Naive B cell (primary cell): ENCODE data around the gene COG6. TPM values are rescaled to one million over a fixed set of nuclear protein-coding genes. Genes with fewer than 3 reads are reported as not detected.

Source experiments
- ATAC-seq, 2 donors: fragments of 150-1000 bp; cut with Tn5 transposase; 2 replicates each; pipeline ENCODE4 v1.10.0; 2021; ENCODE audit warnings: low read depth in 2 of 2, mild to moderate bottlenecking in 2 of 2, moderate library complexity in 2 of 2
- DNase-seq: peaks from one replicate; pipeline ENCODE4 v3.0.0; 2022
- H3K27ac Mint-ChIP-seq, 6 donors: one replicate each; pipeline ENCODE4 v1.8.0; 2020 to 2022; ENCODE audit warnings: mild to moderate bottlenecking in 6 of 6, mixed read lengths in 6 of 6, moderate library complexity in 5 of 6, inconsistent platforms in 2 of 6
- H3K27me3 Mint-ChIP-seq, 3 donors: one replicate each; pipeline ENCODE4 v1.8.0; 2021 to 2022; ENCODE audit warnings: mixed read lengths in 3 of 3, mild to moderate bottlenecking in 1 of 3
- H3K36me3 Mint-ChIP-seq, 2 donors: one replicate each; pipeline ENCODE4 v1.8.0; 2020 to 2022; ENCODE audit warnings: mixed read lengths in 2 of 2, inconsistent platforms in 1 of 2, mild to moderate bottlenecking in 1 of 2
- H3K4me1 Mint-ChIP-seq, 3 donors: one replicate each; pipeline ENCODE4 v1.8.0; 2020 to 2022; ENCODE audit warnings: mixed read lengths in 3 of 3, inconsistent platforms in 1 of 3, mild to moderate bottlenecking in 1 of 3, moderate library complexity in 1 of 3
- H3K4me3 Mint-ChIP-seq, 8 donors: one replicate each; pipeline ENCODE4 v1.8.0; 2020 to 2022; ENCODE audit warnings: mild to moderate bottlenecking in 8 of 8, mixed read lengths in 8 of 8, moderate library complexity in 8 of 8, inconsistent platforms in 2 of 8
- H3K9me3 Mint-ChIP-seq, 7 donors: one replicate each; pipeline ENCODE4 v1.8.0; 2020 to 2022; ENCODE audit warnings: mixed read lengths in 7 of 7, mild to moderate bottlenecking in 5 of 7, inconsistent platforms in 2 of 7, moderate library complexity in 1 of 7
- polyA plus RNA-seq, 6 donors: library from polyadenylated mRNA; unstranded; fragments of 300-500 nt; fragmentation: Illumina TruSeq; gene quantifications; one replicate each; pipeline ENCODE4 v1.2.3, GENCODE V29; 2021; ENCODE audit warnings: low read depth in 6 of 6

Gene COG6
- polyA plus RNA-seq, 6 donors from 2014 or later = 14.9 to 20.3 (median 15.8) TPM

DNA sequence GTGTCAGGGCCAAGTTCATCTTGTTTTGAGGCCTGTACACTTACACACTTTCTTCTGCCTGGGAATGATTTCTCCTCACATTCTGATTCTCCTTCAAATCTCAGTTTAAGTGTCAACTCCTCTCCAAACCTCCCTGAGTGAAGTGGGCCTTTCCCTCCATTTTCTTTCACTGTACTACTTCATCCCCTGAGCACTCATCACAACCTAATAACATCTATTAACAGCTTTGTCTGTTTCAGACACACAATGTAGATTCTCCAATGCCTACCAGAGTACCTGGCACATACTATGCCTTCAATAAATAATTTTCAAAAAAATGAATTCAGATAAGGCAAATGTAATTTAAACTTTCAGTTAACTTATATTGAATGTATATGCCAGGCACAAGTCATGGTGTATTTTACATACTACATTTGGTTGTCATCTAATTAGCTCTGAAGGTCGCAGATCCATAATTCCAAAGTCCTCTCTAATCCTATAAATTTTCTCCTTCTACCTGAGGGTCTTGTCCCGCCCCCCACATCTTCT is 357 bp upstream of the COG6 start:
- ATAC-seq = peak; percentile 2 to 4

GRCh38 chr13:39656325-39656677 is 839 bp downstream of the COG6 start:
- Mint-ChIP-seq H3K9me3 (no peaks in the 10 kb centered on the region), H3K4me1 (peaks cover 22 to 34% (median 25%) of the 10 kb centered on the region in 3 donors), H3K27ac (peak overlapping the region; percentile 79 to 96 (median 94)), H3K27me3 (peaks cover 0 to 3% (median 2%) of the 10 kb centered on the region in 3 donors), H3K36me3 (peaks cover 6 to 8% of the 10 kb centered on the region in 2 donors), H3K4me3 (peak overlapping the region; percentile 87 to 98 (median 96))
- no peak for DNase-seq
- no peak for ATAC-seq

More for the DNA sequence above, 357 bp upstream of the COG6 start:
- DNase-seq = no peak
- H3K4me1 Mint-ChIP-seq = peaks cover 22 to 34% (median 25%) of the 10 kb centered on the region in 3 donors
- H3K36me3 Mint-ChIP-seq = peaks cover 6 to 8% of the 10 kb centered on the region in 2 donors
- H3K9me3 Mint-ChIP-seq = no peaks in the 10 kb centered on the region
- H3K27ac Mint-ChIP-seq = peak overlapping the region; percentile 93 to 97 (median 94)
- peak overlapping the region; percentile 87 to 98 (median 96) for H3K4me3 Mint-ChIP-seq
- H3K27me3 Mint-ChIP-seq = peaks cover 0 to 12% (median 8%) of the 10 kb centered on the region in 3 donors

DNA sequence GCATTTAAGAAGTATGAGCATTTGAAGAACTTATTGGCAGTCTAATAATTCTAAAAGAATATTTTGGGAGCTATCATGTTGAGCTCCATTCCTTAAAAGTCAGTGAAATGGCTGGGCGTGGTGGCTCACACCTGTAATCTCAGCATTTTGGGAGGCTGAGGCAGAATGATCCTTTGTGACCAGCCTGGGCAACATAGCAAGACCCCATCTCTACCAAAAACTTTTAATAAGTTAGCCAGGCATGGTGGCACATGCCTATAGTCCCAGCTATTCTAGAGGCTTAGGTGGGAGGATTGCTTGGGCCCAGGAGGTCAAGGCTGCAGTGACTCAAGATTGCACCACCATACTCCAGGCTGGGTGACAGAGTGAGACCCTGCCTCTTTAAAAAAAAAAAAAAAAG is 8.0 kb downstream of the COG6 start:
- Mint-ChIP-seq H3K36me3 (peaks cover 0 to 13% of the 10 kb centered on the region in 2 donors), H3K4me3 (no peak overlapping the region), H3K4me1 (peaks cover 2 to 4% (median 3%) of the 10 kb centered on the region in 3 donors), H3K27ac (no peak overlapping the region), H3K27me3 (no peaks in the 10 kb centered on the region), H3K9me3 (no peaks in the 10 kb centered on the region)
- DNase-seq = no peak
- ATAC-seq = no peak

DNA sequence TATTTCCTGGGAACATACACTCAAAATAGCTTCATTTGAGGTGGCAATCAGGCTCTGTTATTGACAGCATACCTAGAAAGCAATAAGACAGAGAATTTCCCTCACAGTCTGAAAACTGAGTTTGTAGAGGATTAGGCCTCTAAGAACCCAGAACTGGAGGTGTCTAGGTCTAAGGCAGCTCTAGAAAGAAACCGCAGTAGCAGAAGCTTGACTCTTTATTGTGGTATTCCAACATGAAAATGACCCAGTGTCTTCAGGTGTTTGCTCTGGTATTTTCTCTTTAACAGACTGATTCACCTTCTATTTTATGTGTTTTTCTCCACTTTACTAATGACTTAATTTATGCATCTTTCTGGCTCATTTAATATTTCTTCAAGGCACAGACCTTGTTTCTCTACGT is 8.5 kb downstream of the COG6 start:
- H3K27me3 Mint-ChIP-seq = no peaks in the 10 kb centered on the region
- no peaks in the 10 kb centered on the region for H3K4me1 Mint-ChIP-seq
- DNase-seq (no peak), ATAC-seq (no peak)
- no peaks in the 10 kb centered on the region for H3K9me3 Mint-ChIP-seq
- H3K27ac Mint-ChIP-seq = no peak overlapping the region
- peaks cover 0 to 13% of the 10 kb centered on the region in 2 donors for H3K36me3 Mint-ChIP-seq
- no peak overlapping the region for H3K4me3 Mint-ChIP-seq

- no peak for ATAC-seq
- H3K27ac Mint-ChIP-seq = no peak overlapping the region
- H3K27me3 Mint-ChIP-seq = no peaks in the 10 kb centered on the region
- no peaks in the 10 kb centered on the region for H3K9me3 Mint-ChIP-seq
- no peak overlapping the region for H3K4me3 Mint-ChIP-seq
- peaks cover 0 to 13% of the 10 kb centered on the region in 2 donors for H3K36me3 Mint-ChIP-seq
- H3K4me1 Mint-ChIP-seq = no peaks in the 10 kb centered on the region
- DNase-seq = no peak
Measured at GRCh38 chr13:39665763-39666162, 10.3 kb downstream of the COG6 start.

GRCh38 chr13:39670445-39670844 is 15.0 kb downstream of the COG6 start:
- ATAC-seq (no peak), DNase-seq (no peak)
- Mint-ChIP-seq H3K36me3 (peaks cover 0 to 5% of the 10 kb centered on the region in 2 donors), H3K4me3 (no peak overlapping the region), H3K27ac (no peak overlapping the region), H3K27me3 (no peaks in the 10 kb centered on the region), H3K9me3 (peaks cover 0 to 6% (median 0%) of the 10 kb centered on the region in 7 donors), H3K4me1 (peaks cover 0 to 3% (median 0%) of the 10 kb centered on the region in 3 donors)

GRCh38 chr13:39672378-39673132 is 17.1 kb downstream of the COG6 start:
- Mint-ChIP-seq H3K4me3 (no peak overlapping the region), H3K27me3 (no peaks in the 10 kb centered on the region), H3K9me3 (peaks cover 0 to 6% (median 0%) of the 10 kb centered on the region in 7 donors), H3K27ac (no peak overlapping the region), H3K36me3 (no peaks in the 10 kb centered on the region), H3K4me1 (peaks cover 0 to 3% (median 0%) of the 10 kb centered on the region in 3 donors)
- DNase-seq (no peak), ATAC-seq (no peak)

DNA sequence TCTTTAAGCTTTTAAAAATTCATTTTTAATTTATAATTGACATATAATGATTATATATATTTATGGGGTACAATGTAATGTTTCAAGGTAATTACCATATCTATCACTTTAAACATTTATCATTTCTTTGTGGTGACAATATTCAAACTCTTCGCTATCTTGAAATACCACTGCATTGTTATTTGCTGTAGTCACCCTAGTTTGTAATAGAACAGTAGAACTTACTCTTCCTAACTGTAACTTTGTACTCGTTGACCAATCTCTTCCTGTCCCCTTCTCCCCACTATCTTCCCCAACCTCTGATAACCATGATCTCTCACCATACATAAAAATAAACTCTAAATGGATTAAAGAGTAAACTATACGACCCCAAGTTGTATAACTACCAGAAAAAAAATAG is 20.4 kb downstream of the COG6 start:
- Mint-ChIP-seq H3K27me3 (no peaks in the 10 kb centered on the region), H3K27ac (peak overlapping the region in 2 of 6 donors; percentile 66 to 72), H3K9me3 (peaks cover 0 to 6% (median 0%) of the 10 kb centered on the region in 7 donors), H3K36me3 (peaks cover 6 to 8% of the 10 kb centered on the region in 2 donors), H3K4me3 (no peak overlapping the region), H3K4me1 (peaks cover 0 to 3% (median 0%) of the 10 kb centered on the region in 3 donors)
- ATAC-seq (no peak), DNase-seq (no peak)

GRCh38 chr13:39676315-39676876 is 20.9 kb downstream of the COG6 start:
- ATAC-seq = peak in 1 of 2 donors; percentile 46
- DNase-seq = peak; percentile 26
- H3K4me1 Mint-ChIP-seq = peaks cover 0 to 3% (median 0%) of the 10 kb centered on the region in 3 donors
- H3K4me3 Mint-ChIP-seq = no peak overlapping the region
- H3K9me3 Mint-ChIP-seq = peaks cover 0 to 6% (median 0%) of the 10 kb centered on the region in 7 donors
- H3K27ac Mint-ChIP-seq = peak overlapping the region in 1 of 6 donors; percentile 72
- no peaks in the 10 kb centered on the region for H3K27me3 Mint-ChIP-seq
- peaks cover 11 to 13% of the 10 kb centered on the region in 2 donors for H3K36me3 Mint-ChIP-seq

DNA sequence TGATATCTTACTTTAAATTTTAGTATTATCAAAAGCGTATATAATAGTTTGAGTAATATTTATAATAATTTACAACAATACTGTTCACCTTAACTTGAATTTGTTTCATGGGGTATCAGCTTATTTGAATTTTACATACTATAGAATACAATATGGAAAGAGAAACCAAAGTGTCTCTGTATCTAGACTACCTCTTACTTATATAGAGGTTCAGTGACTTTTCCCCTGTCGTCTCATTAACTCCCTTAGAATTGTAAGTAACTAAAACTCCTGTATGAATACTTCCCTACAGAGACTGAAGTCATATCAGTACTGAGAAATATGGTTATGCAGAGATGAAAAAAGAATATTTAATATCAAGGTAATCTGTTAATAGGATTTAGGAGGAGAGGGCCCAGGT is 26.8 kb downstream of the COG6 start:
- Mint-ChIP-seq H3K27me3 (no peaks in the 10 kb centered on the region), H3K36me3 (peaks cover 13 to 17% of the 10 kb centered on the region in 2 donors), H3K27ac (no peak overlapping the region), H3K4me1 (no peaks in the 10 kb centered on the region), H3K9me3 (no peaks in the 10 kb centered on the region), H3K4me3 (no peak overlapping the region)
- DNase-seq = no peak
- no peak for ATAC-seq

GRCh38 chr13:39682788-39683187 is 27.3 kb downstream of the COG6 start:
- Mint-ChIP-seq H3K36me3 (peaks cover 17 to 22% of the 10 kb centered on the region in 2 donors), H3K27ac (peak overlapping the region in 1 of 6 donors; percentile 50), H3K9me3 (no peaks in the 10 kb centered on the region), H3K27me3 (no peaks in the 10 kb centered on the region), H3K4me1 (no peaks in the 10 kb centered on the region), H3K4me3 (no peak overlapping the region)
- DNase-seq (no peak), ATAC-seq (no peak)

DNA sequence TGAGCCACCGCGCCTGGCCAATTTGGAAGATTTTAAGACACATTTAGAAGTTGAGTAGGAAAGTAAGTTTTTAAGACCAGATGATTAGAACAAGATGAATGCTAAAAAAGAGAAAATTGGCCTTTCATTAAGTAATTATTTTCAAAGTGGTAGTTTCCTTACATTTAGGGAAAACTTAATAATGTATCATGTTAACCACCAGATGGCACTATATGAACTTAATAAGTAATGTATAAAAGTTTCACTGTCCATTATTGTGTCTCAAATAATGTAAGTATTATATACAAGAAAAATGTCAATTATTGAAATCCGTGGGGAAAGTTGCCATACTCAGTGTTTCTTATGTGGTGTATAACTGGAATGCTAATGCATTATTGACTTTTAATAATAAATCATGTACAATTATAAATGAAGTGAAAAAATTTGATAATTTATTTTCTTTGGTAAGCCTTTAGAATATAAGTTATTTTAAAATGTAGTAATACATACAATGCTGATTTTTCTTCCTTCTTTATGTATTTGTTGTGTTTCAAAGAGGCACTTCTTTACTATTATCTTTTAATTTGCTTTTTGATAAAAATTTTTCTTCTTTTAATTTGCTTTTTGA is 29.2 kb downstream of the COG6 start:
- DNase-seq = peak; percentile 37
- ATAC-seq = peak in 1 of 2 donors; percentile 47
- Mint-ChIP-seq H3K36me3 (peaks cover 22 to 29% of the 10 kb centered on the region in 2 donors), H3K4me1 (peaks cover 3 to 7% (median 6%) of the 10 kb centered on the region in 3 donors), H3K9me3 (no peaks in the 10 kb centered on the region), H3K27ac (no peak overlapping the region), H3K27me3 (no peaks in the 10 kb centered on the region), H3K4me3 (no peak overlapping the region)

- H3K4me3 Mint-ChIP-seq = no peak overlapping the region
- no peaks in the 10 kb centered on the region for H3K9me3 Mint-ChIP-seq
- H3K27me3 Mint-ChIP-seq = no peaks in the 10 kb centered on the region
- peaks cover 3 to 7% (median 6%) of the 10 kb centered on the region in 3 donors for H3K4me1 Mint-ChIP-seq
- no peak for DNase-seq
- peaks cover 18 to 23% of the 10 kb centered on the region in 2 donors for H3K36me3 Mint-ChIP-seq
- ATAC-seq = no peak
- no peak overlapping the region for H3K27ac Mint-ChIP-seq
Measured at GRCh38 chr13:39685652-39686051, 30.2 kb downstream of the COG6 start.
